ENCODE data around the gene TOP1. TPM values are rescaled to one million over a fixed set of nuclear protein-coding genes. Genes with fewer than 3 reads are reported as not detected.

The TOP1 gene
- polyA plus RNA-seq, 3 donors = 11.6 to 34.5 (median 24.5) TPM

DNA sequence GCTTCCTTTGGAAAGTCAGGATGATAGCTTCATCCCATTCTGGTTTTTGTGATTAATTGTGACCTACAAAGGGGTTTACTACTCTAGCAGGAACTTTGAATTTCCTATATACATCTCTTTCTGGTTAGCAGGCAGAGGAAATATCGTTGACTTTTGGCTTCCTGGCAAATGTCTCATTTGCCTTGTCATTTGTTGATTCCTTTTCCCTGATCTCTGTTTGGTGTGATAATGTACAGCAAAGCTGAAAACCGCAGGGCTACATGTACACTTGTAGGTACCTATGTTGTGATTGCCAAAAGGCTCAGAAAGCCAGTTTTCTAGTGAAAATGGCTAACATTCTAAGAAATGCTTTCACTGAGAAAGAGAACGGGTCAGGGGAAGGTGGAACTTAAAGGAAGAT, 44.3 kb downstream of the TOP1 start:
- WGBS, 3 donors = 30 to 45% (median 39%) methylated on average over 3 of the region's 3 CpGs
- H3K27ac ChIP-seq (ENCODE audit: low read depth, low read length) = no peak overlapping the region

DNA sequence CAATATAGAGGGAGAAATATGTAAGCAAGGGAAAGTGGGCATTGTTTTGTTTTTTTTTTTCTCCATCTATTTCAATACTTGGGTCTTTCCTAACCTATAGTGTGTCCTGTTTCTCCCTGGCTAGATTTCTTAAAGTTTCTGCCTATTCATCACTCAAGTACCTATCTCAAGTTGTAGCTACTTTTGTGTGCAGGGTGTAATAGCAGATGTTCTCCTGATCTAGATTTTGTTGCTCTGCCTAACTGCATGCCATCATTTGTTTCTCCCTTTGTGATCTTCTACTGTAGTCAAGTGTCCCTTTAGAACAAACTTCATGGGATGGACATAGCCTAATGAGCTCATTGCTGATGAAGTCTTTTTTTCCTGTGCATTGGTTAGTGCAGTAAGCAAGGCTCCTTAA, 45.8 kb downstream of the TOP1 start:
- no peak overlapping the region for H3K27ac ChIP-seq (ENCODE audit: low read depth, low read length)

DNA sequence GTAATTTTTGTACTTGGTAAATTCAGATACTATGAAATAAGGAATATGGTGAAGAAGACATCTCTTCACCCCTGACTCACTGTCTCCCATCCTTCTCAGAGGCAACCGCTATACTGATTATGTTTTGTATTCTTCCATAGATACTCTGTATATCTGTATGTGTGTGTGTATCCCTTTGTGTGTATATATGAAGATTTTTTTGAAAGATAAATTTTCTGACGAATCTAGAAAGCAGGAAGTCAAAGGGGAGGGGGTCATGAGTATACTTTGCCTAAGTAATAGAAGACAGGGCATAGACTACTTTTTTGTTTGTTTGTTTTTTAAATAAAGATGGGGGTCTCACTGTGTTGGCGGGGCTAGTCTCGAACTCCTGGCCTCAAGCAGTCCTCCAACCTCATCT, 48.2 kb downstream of the TOP1 start:
- WGBS, 3 donors = 80 to 90% (median 81%) methylated on average over 4 of the region's 4 CpGs
- H3K27ac ChIP-seq (ENCODE audit: low read depth, low read length) = no peak overlapping the region

DNA sequence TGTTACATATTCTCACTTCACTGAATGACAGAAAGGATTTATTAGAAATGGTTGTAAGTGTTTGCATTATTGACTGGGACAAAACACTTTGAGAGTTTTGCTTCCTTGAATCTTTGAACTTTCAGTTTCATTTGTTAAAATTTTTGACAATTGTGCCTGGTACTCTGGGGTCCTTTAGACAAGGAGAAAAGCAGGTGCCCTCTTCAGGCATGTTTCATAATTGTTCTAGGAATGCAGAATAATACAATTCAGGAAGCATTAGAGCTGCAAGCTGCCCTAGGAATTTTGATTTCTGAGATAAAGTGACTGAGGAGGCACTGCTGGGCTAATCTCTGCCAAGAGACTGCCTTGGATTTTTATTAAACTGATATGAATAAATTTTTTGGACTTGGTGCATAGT, 49.7 kb downstream of the TOP1 start:
- no peak overlapping the region for H3K27ac ChIP-seq (ENCODE audit: low read depth, low read length)

DNA sequence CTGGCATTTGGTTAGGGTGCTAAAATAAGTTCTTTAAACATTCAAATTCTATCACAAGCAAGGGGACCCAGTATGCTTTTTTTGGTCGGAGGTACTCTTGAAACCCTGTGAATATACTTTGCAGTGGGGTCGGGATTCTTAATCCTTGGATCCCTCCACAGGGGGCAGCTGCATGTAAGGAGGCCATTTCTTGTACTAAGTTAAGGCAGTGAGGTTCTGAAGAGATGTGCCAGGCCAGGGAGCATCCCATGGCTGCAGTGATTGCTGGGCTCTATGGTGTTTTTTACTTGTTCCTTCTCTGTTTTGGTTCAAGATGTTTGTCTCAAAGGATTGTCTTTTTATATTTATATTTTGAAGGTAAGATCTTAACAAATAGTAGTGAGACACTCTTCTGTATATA, 50.4 kb downstream of the TOP1 start:
- WGBS, 3 donors = 83 to 93% (median 92%) methylated on average over 2 of the region's 2 CpGs
- no peak overlapping the region for H3K27ac ChIP-seq (ENCODE audit: low read depth, low read length)

DNA sequence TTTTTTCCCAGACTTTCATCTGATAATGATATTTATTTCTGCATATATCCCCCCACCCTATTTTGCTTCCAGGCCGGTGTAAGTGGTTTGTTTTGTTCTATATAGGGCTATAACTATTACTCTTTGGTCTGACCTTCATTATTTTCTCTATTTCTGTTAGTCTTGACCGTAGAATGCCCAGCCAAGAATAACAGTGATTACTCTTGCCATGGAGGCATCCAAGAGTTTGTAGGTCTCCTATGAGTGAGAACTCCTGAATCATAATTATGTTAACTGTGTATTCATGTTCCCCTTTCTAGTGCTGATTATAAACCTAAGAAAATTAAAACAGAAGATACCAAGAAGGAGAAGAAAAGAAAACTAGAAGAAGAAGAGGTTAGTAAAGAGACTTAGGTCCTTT, 52.2 kb downstream of the TOP1 start:
- no peak overlapping the region for H3K27ac ChIP-seq (ENCODE audit: low read depth, low read length)
- 84 to 93% (median 85%) methylated on average over 2 of the region's 2 CpGs for WGBS, 3 donors

DNA sequence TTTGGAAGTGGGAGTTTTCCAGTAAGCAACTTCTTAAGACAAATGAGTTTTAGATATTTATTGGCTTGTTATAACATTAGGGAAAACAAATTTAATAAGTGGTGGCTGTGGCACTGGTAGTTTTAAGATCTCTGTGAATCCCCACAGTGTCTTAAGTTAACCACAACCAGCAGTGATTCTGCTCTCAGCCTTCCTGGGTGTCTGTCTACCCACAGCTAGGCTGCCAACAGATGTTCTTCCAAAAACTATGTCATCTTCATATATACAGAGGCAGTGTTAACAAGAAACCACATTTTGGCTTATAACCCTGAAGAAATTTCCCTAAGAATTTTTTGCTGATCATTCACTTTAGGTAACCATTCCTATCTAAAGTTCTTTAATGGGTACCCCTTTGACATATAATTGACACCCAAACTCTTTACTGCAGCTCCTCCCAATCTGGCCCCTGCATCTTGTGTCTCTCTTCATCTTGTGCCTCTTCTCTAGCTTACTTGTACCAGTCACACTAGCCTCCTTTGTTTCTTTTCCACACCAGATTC, 52.7 kb downstream of the TOP1 start:
- H3K27ac ChIP-seq (ENCODE audit: low read depth, low read length) = no peak overlapping the region

DNA sequence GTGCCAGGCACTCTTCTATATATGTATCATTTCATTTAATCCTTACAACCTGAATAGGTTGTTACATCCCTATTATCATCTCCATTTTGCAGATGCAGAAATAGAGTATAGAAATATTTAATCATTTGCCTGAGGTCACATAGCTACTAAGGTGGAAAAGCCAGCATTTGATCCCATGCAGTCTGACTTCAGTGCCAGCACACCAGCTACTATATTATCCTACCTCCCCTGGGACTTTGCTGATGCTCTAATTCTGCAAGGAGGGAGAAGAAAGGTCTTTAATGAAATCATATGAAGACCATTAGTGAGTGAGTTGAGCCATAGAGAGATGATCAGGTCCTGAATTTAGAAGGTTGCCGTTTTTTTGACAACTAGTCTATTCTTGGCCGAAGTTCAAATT, 53.7 kb downstream of the TOP1 start:
- 72 to 78% (median 77%) methylated on average over 2 of the region's 2 CpGs for WGBS, 3 donors
- no peak overlapping the region for H3K27ac ChIP-seq (ENCODE audit: low read depth, low read length)

DNA sequence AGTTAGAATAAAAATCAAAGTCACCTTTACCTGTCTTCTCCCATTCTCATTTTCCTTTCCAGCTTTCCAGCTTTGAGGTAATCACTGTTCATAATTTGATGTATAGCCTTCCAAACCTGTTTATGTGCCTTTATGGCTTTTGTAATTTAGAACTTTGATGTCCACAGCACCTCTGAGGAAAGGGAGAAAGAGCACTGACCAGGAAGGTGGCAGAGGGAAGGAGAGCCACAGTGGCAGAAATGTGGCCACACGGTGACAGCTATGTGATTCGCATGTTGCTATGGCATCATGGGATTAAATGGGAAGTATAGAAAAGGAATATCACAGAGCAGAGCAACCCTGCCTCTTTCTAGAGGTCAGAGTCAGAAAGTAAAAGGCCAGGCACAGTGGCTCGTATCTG, 57.0 kb downstream of the TOP1 start:
- no peak overlapping the region for H3K27ac ChIP-seq (ENCODE audit: low read depth, low read length)
- WGBS, 3 donors = 90 to 97% (median 95%) methylated on average over 3 of the region's 3 CpGs

DNA sequence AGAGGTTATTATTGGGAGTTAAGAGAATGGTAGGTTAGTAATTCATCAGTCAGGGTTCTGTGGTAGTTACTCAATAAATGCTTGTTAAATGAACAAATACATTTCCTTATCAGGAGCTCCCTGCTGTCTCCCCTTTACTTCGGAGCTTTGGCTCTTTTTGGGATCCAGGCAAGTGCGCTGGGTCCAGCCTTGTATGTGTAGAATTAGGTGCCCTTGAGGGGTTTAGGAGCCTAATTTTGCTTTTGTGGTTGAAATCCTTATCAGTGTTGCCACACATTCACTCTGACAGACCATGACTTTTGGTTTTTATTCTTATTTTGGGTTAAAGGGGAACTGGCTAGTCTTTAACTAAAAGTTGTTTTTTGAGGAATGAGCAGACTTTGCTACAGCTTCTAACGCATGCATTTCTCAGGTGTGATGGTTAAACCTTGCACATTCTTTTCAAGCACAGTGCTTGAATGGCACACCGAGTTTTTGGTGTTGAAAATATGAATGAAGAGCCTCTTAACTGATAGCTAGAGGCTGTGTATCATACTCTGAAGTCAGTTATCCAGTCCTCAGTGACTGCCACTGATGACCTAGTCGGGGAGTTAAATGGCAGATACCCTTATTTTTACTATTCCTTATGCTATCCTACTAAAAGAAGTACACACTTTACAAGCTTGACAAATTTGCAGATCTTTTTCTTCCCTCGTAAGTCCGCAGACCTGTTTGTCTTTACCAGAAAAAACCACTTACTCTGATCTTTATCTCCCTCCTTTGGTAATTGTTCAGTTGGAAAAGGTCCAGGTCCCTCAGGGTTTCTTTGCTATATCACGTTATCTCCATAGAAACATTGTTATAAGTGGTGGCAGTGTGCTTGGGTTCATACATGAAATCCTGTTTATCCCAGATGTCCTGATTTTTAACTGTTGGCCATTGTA, 58.0 kb downstream of the TOP1 start:
- H3K27ac ChIP-seq (ENCODE audit: low read depth, low read length) = no peak overlapping the region
- WGBS, 3 donors = 44 to 59% (median 50%) methylated on average over 8 of the region's 8 CpGs

DNA sequence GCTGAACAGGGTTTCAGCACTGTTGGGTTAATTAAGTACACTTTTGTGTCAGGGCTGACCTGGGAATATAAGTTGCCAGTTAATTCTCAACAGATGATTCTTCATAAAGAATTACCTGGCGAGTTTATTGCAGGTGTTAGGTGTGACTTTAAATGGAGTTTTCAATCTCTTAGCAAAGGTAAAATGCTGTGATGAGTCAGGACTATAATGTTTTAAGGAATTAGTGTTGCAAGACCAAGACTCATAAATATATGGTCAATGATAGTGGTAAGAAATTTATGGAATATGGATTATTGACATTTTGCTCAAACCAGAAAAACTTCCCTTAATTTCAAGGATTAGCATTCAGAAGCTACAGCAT, 58.7 kb downstream of the TOP1 start:
- no peak overlapping the region for H3K27ac ChIP-seq (ENCODE audit: low read depth, low read length)
- 85 to 90% (median 86%) methylated on average over 1 of the region's 1 CpG for WGBS, 3 donors

DNA sequence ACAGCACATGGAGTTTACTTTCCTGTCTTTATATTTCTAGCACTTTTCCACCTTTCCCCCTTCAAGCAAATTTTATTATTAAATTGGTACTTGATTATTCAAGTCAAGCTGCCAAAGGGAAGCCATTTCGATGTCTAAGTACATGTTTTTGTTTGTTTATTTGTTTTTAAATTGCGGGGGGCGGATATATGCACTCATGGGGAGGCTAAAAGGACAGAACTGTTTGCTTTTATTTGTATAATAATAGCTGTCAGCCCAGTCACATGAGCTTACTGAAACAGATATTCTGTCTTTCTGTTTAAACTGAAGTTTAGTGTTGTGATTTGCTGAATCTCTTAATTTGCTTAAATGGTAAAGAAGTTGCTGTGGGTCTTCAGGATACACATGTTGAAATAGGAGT, 59.2 kb downstream of the TOP1 start:
- 89 to 93% (median 92%) methylated on average over 3 of the region's 3 CpGs for WGBS, 3 donors
- no peak overlapping the region for H3K27ac ChIP-seq (ENCODE audit: low read depth, low read length)

DNA sequence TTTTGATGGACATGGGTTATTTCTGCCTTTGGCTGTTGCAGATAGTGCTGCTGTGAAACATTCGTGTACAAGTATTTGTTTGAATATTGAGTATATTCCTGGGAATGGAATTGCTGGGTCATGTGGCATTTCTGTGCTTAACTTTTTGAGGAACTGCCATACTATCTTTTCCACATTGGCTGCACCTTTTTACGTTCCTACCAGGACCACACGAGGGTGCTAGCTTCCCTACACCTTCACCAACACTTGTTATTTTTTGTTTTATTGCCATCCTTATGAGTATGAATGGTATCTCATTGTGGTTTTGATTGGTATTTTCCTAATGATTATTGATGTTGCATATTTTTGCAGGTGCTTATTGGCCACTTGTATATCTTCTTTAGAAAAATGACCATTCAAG, 60.9 kb downstream of the TOP1 start:
- 89 to 96% (median 93%) methylated on average over 3 of the region's 3 CpGs for WGBS, 3 donors

DNA sequence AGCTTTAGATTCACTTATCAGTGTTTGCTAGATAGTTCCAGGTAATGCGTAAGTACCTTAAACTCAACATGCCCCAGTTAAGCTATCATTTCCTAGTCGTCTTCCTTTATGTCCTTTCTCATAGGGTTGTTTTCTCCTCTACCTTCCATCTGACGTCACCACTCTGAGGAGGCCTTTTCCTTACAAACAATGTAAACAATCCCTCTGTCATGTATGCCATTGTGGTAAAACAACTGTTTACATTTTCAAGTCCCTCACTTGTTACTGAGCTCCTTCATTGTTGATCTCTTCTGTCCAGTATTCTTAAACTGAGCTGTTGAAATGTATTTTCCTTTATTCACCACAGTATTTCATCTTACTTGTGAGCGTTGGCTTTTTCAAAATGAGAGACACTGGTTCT, 63.3 kb downstream of the TOP1 start:
- 94 to 95% (median 95%) methylated on average over 4 of the region's 4 CpGs for WGBS, 3 donors
- no peak overlapping the region for H3K27ac ChIP-seq (ENCODE audit: low read depth, low read length)

More for the DNA sequence above, 60.9 kb downstream of the TOP1 start:
- H3K27ac ChIP-seq (ENCODE audit: low read depth, low read length) = no peak overlapping the region

DNA sequence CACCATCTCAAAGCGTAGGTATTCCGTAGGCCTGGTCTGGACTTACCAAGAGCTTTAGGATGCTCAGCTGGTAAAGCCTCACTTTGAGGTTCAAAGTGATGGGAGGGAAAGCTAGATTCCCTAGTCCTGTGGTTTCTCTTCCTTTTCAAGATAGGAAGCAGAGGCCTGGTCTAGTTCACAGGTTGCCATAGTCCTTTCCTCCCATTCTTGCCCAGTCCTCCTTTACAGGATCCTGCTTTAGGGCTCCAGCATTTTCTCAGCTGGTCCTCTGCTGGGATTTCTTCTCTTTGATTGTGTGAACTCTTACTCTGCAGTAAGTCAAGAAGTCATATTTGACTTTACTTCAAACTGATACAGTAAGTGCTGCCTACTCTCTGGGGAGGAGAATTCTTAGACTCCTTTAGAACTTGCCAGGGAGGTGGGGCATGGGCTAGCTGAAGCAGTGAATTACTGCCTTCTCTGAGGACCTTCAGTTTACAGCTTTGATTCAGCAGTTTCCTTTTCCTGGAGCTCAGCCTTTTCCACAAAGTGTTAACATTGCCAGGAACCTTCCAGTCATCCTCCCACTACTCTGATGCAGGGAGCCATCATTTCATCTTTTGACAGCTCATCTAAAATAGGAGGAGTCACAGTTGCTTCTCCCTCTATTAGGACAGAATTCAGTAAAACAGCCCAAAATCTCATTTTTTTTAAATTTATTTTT, 65.9 kb downstream of the TOP1 start:
- whole genome bisulfite sequencing, 3 donors = 98 to 100% (median 99%) methylated on average over 2 of the region's 2 CpGs
- H3K27ac ChIP-seq (ENCODE audit: low read depth, low read length) = no peak overlapping the region

DNA sequence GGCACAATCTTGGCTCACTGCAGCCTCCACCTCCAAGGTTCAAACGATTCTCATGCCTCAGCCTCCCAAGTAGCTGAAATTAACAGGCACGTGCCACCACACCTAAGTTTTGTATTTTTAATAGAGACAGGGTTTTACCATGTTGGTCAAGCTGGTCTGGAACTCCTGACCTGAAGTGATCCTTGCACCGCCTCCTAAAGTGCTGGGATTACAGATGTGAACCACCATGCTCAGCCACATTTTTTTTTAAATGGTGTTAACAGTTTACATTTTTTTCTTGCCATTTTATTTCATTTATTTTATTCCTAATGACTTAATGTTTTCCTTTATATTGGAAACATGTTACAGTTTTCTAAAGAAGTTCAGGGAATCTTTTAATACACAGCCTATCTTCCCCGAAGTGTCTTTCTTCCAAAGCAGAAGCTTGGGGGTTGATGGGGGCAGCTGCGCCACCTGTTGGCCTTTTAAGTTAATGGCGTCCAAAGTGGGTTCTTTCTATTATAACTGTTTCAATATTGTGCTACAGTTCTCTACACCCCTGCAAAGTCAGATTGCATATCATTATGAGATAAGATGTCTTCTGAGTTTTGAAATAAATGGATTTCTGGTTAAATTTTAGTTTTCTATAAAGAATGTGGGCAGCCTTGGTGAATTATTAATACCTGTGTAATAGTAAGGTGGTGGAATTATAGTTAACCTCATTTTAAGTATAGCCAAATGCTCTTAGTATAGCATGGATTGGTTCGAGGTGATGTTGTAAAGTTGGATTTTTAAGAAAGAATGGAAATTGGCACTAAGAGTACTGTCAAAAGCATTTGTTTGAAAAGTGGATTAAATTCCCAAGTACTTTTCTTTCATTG, 66.7 kb downstream of the TOP1 start:
- no peak overlapping the region for H3K27ac ChIP-seq (ENCODE audit: low read depth, low read length)
- WGBS, 3 donors = 47 to 48% (median 47%) methylated on average over 7 of the region's 7 CpGs

DNA sequence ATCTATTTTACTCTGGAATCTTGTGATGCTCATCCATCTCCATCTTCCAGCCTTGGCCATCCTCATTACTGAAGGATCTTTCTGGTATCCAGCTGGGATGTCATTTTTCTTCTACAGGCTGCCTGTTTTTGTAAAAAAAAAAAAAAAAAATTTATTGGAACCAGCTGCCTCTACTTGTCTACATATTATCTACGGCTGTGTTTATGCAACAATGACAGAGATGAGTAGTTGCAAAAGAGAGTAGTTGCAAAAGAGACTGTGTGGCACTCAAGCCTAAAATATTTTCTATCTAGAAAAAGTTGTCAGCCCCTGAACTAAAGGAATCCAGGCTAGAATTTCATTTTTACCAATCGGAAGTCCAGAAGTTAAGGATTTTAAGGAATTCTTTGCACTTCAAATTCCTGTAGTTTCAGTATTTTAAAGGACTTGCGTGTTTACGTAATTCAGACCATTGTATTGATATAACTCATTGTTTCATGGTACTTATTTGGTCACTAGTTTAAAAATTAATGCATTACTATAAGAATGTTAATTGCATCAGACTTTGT, 70.2 kb downstream of the TOP1 start:
- H3K27ac ChIP-seq (ENCODE audit: low read depth, low read length) = no peak overlapping the region
- 64 to 72% (median 68%) methylated on average over 4 of the region's 4 CpGs for WGBS, 3 donors

DNA sequence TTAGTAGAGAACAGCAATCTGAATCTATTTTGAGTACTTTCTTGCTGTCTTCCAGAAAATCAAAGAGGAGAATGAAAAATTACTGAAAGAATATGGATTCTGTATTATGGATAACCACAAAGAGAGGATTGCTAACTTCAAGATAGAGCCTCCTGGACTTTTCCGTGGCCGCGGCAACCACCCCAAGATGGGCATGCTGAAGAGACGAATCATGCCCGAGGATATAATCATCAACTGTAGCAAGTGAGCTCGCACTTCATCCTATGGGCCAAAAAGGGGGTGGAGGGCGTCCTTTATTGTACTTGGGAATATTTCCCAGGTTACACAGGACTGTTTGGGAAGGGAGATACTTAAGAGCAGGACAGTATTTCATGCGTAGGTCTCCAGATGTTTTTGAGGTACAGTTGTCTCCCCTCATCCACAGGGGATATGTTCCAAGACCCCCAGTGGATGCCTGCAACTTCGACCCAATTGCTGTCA, 71.4 kb downstream of the TOP1 start:
- WGBS, 3 donors = 89 to 96% (median 95%) methylated on average over 9 of the region's 9 CpGs
- H3K27ac ChIP-seq (ENCODE audit: low read depth, low read length) = no peak overlapping the region

DNA sequence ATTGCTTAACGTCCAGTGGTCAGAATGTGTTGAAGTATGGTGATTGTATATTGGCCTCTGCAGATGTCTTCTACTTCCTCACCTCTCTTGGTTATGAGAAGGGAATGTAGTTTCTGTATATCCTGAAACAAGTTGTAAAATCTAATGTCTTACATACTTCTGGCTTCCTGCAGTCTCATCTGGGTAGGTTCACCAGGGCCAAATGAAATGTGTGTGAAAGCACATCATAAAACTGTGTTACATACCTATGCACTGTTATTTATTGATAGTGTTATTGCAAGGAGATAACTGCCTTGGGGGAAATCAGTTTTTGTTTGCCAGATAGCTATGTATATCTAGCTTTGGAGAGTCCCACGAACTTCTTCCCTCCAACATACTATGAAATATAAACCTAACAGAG, 73.0 kb downstream of the TOP1 start:
- WGBS, 3 donors = 83 to 88% (median 85%) methylated on average over 2 of the region's 2 CpGs
- no peak overlapping the region for H3K27ac ChIP-seq (ENCODE audit: low read depth, low read length)
